HPDE6-E6E7 (cell line): Measurements from ENCODE around the gene GPA33.
"Not testable (repeated sequence)": the region's sequence is repeated elsewhere in the genome, so short reads cannot be mapped to it uniquely, and the experiment has no call there.

ENCODE experiments used
- DNase-seq: peaks from one replicate; pipeline ENCODE4 v3.0.0; 2011; ENCODE audit warnings: missing footprints; ENCODE audit errors: extremely low spot score

The GPA33 gene

DNA sequence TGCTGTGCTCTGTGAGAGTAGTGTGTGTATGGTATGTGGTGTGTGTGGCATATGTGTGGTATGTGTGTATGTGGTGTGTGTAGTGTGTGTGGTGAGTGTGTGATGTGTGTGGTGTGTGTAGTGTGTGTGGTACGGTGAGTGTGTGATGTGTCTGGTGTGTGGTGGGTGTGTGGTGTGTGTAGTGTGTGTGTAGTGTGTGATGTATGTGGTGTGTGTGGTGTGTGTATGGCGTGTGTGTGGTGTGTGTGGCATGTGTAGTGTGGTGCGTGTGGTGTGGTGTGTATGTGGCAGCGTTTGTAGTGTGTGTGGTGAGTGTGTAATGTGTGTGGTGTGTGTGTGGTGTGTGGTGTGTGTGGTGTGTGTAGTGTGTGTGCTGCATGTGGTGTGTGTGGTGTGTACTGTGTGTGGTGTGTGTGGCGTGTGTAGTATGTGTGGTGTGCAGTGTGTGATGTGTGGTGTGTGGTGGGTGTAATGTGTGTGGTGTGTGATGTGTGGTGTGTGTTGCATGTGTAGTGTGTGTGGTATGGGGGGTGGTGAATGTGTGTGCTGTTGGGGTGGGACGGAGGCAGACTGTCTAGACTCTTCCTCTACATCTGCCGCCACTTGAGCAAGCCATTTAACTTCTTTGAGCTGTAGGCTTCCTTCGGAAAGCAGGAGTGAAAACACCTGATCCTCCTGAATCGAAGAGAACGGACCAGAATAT, 33.5 kb downstream of the GPA33 start:
- DNase-seq, result no peak

DNA sequence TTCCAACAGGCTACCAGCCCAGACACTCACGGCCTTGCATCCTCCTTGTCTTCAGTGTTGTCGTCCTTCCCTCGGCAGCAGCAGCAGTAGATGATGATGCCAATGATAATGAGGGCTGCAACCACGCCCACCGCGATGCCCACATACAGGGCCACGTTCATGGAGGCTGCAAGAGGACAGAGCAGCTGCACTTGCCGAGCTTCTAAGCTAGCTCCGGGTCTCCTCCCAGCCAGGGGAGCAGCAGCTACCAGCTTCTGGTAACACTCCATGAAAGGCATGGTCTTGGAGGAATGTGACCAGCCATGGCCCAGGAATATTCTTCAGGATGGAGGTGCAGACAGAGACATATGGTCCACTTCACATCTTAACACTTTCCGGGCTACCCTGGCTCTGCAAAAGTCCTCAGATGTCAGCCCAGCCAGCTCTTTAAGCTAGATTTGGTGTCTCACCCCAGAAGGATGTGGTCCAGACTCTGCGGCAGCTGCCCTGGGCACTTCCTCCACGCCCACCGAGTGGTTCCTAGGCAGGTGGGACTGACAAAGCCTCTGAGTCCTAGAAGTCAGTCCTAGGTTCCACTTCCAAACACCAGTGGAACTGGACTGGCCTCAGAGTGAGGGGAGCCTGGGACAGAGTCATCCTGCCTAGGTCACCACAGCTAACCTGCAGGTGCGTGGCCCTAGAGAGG, 35.1 kb downstream of the GPA33 start:
- DNase-seq, result no peak

DNA sequence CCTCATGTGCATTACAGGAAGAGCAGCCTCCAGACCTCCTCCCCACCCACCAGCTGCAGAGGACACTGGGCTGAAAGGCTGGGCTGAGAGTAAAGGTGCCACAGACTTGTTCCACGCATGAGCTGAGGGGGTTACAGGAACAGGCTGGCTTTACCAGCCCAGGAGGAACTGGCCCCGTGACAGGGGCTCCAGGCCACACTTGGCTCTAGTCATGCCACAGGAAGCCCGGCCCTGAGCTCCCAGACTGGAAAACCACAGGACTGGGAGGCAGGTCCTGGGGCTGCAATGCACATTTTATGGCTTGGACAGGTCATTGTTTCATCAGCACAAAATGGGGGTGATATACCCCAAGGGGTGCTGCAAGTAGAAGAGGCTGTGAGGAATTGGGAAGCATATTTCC, 35.6 kb downstream of the GPA33 start:
- DNase-seq, result no peak

DNA sequence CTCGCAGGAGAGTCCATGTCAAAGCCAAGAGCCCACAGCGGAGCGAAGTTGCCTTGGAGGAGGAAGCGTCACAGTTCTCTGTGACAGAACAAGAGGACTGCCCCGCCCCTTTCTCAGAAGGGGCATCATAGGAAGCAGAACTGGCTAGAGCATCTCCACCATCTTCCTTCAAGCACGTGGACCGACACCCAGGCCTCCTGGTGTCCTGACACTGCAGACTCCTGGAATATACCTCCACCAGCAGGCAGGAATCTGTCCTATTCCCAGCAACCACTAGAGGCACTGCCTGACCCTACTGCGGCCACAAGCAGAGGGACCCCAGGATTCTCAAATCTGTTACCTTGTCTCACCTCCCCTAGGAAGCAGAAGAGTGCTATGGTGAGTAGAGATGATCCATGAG, 37.8 kb downstream of the GPA33 start:
- no peak for DNase-seq

DNA sequence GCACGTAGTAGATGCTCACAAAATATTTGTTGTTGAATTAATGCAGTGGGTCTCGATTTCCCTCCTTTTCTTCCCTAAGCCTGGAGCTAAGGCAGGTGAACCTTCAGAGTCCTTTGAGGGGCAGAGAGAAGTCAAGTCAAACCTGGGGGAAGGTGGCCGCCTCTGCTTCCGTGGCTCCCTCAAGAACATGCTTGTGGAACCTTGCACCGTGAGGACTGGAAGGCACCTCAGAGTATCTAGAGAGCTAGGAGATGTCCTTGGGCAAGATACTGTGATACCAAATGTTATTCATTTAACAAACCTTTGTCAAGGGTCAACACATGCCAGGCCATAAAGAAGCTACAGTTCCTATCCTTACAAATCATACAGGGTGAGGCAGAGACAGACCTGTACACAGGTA, 38.3 kb downstream of the GPA33 start:
- no peak for DNase-seq

DNA sequence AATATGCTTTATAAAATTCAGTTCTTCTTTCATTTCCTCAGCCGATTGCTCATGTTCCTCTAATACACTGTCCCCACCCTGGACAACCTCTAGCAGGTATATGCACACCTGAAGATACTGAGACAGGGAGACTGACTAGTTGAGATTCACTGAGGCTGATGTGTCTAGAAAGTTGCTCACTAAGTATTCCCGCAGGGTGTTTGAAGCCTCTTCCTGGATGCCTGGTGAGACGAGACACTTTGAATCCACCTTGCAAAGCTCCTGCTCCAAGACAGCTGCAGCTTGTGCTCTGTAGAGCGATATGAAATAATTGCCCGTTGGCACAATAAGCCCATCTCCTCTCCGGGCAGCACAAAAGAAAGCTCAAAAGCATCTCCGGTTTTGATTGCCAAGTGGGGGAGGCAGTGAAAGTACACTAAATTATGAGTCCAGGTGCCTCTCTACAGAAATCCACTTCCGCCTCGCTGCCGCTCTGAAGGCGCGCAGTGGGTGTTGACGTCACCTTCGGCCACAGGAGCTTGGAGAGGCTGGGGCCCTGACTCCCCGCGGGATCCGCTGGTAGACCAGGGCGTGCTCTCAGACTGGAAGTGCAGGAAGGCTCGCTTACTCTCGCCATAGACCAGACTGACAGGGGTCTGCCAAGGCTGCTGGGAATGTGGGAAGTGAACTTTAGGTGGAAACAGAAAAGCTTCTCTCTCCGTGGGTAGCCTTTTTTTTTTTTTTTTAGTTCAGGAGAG, 46.3 kb downstream of the GPA33 start:
- DNase-seq, result no peak

DNA sequence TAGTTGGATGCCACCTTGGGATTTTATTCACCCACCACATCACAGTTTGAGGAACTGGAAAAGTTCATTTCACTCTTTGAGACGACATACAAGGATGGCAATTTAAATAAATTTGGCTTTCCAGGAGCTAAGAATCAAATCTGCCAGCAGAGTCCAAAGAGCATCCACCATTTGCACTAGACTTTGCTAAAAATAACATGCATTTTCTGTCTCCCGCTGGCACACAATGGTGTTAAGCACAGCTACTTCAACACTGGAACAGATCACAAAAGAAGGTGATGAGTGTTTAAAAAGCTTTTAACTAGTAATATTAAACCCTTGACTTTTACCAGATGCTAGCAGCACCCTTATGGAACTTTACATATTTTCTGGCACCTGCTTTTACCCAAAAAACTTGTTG, 56.5 kb downstream of the GPA33 start:
- no peak for DNase-seq

DNA sequence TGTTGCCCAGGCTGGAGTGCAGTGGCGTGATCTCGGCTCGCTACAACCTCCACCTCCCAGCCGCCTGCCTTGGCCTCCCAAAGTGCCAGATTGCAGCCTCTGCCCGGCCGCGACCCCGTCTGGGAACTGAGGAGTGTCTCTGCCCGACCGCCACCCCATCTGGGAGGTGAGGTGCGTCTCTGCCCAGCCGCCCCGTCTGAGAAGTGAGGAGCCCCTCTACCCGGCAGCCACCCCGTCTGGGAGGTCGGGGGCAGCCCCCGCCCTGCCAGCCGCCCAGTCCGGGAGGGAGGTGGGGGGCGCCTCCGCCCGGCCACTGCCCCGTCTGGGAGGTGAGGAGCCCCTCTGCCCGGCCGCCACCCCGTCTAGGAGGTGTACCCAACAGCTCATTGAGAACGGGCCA, 60.6 kb downstream of the GPA33 start:
- DNase-seq, result not testable (repeated sequence)

DNA sequence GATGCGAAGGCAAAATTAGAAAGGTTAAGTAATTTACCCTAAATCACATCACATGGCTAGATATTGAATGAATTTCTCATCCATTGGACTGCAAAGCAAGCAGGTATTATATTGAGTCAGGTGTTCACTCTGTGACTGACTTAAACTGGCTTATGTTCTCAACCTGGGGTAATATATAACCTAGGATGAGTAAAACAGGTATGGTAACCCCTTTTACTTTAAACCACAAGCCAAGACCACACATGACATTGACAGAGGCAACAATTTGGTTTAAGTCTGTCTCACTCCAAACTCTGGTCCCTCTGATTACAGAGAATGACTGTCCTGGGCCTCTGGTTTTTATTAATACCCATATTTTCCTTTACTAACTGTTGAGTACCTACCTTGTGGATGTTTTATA, 67.8 kb downstream of the GPA33 start:
- no peak for DNase-seq

DNA sequence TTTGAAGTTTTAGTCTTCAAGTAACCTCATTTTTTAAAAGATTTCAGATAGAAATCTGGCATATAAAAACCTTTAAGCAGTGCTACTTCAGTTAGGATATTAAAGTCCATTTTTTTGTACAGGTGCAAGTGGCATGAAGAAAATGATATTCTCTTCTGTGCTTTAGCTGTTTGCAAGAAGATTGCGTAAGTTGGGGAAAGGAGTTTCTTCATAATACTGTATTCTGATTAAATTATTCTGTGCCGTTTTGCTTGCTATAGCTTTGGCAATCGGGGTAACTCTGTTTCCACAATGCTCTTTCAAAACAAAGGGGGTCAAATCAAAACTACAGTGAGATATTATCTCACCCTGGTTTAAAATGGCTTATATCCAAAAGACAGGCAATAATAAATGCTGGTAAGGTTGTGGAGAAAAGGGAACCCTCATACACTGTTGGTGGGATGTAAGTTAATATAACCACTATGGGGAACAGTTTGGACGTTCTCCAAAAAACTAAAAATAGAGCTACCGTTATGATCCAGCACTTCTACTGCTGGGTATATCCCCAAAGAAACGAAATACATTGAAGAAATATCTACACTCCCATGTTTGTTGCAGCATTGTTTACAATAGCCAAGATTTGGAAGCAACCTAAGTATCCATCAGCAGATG, 74.0 kb downstream of the GPA33 start:
- no peak for DNase-seq

DNA sequence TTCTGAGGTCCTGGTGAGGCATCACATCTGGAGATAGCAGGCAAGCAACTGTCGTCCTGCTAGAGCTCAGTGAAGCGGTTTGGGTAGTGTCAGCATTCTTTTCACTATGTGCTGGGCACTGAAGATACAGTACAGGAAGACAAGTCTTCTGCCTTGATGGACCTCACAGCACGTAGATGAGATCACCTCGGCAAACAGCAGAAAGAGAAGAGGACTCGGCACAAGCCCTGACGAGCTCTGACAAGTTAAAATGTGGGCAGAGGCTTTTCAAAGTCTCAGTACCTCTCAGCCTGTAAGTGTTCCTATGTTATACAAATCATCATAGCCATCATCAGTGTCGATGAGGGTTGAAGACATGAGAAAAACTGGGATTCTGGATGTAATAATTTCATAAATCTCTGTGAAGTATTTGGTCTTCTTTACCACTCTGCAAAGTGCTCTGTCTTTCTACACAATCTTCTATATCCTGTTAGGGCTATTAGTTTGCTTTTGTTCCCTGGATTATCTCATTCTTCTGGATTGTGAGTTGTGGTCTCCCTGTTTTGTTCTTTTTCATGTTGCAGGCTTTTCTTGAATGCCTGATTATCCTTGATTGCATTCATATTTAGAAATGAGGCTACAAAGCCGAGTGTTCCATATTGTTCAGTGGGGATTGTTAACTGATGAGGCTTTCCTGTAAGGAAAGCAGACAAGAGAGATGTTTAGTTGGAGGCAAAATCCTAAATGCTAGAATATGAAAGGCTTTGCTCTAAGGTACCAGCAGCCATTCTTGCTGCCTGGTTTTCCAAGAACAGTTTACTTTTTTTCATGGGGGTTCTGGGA, 76.9 kb downstream of the GPA33 start:
- no peak for DNase-seq

DNA sequence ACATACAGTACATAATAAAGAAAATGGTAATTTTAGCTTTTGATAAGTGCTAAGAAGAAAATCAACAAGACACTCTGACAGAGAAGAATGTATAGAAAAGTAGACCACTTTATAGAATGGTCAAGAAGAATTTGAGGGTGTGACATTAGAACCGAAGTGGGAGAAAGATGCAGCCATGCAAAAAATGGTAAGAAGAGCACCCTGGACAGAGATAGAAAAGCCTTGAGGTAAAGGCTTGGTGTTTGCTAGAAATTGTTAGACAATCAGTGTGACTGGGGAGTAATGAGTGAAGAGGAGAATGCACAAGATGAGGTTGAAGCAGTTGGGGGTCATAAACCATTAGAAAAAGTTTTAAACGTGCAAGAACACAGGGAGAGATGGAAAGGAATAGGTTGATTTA, 77.6 kb downstream of the GPA33 start:
- DNase-seq, result no peak

DNA sequence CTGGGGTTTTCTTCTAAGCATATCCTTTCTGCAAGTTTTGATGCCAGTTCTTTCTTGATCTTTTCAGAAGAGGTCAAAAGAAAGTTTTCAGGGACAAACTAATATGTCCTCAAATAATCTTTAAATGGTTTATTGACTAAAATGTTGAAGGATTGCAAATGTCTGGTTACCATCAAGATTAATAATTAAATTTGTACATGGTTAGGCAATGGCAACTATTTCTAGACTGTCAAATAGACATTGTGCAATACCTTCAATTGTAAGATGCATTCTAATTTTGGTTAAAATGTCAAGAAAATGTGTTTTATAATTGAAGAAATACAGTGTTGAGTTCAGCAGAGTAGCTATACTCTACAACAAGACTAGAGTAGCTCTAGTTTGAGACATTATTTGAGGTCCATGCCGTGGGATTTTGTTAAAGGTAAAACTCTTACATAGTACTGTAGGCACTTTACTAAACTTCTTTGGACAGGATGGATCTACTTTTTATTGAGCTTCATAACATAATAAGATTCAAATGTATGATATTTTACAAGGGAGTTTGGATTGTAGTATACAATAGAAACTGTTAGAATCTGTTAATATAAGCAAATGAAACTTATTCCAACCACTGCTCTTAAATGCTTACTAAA, 78.5 kb downstream of the GPA33 start:
- DNase-seq, result no peak

DNA sequence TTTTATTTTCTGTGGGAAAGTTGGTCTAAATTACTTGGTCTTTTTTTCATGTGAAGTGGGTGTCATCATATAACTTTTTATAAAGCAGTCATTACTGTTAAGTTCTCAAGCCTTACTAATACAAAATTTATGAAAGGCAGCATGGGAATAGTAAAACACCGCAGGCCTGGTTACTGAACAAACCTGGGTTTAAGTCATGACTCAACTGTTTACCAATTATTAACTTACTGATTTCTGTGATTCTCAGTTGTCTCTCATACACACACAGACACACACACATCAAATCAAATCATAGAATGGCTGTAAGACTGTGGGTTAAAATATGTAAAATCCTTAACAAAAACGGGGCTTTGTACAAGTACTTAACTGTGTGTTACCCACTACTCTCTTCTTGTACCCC, 86.5 kb downstream of the GPA33 start:
- DNase-seq, result no peak
